GM12878 (cell line): ENCODE measurements around the gene CLSTN2. TPM values are rescaled to one million over a fixed set of nuclear protein-coding genes. Genes with fewer than 3 reads are reported as not detected.

Experiments used
- ATAC-seq: fragments of 200-7000 bp; cut with Tn5 transposase; 3 replicates; pipeline ENCODE4 v1.9.1; 2020; ENCODE audit warnings: mild to moderate bottlenecking, moderate library complexity
- BruUV-seq: library from RNA; stranded (reverse); fragments of 400-500 nt; replicated peaks from 2 replicates; lab custom pipeline; 2021; lab: Mats Ljungman, UMichigan
- CTCF ChIA-PET: fragments of 300-600 bp; sonication (Branson Sonifier 250); formaldehyde crosslinking; extraction: SDS; loops from one replicate; lab custom pipeline; 2021; ENCODE audit warnings: inconsistent platforms; lab: Yijun Ruan, JAX
- POLR2A ChIA-PET: fragments of 350-600 bp; formaldehyde crosslinking; extraction: SDS; loops from one replicate; lab custom pipeline; 2021; ENCODE audit warnings: inconsistent platforms; lab: Charles Lee
- RAD21 ChIA-PET: fragments of 300-600 bp; sonication (Branson Sonifier 250); formaldehyde crosslinking; loops from one replicate; lab custom pipeline; 2023; ENCODE audit warnings: antibody characterized with exemption; ENCODE audit not compliant: unreplicated experiment; lab: Charles Lee
- SMC1A ChIA-PET: fragments of 300-600 bp; sonication (Branson Sonifier 250); formaldehyde crosslinking; loops from one replicate; lab custom pipeline; 2023; ENCODE audit not compliant: unreplicated experiment, uncharacterized antibody; lab: Charles Lee
- DNase-seq: peaks from one replicate; pipeline ENCODE4 v3.0.0-alpha.2; 2011; ENCODE audit warnings: low read depth, low spot score
- FAIRE-seq: peaks from 3 replicates; lab custom pipeline; 2011; peaks lifted over from hg19 to GRCh38; lab: Jason Lieb, UNC
- H2AFZ ChIP-seq: 2 replicates; pipeline ENCODE4 v1.6.0; 2011; ENCODE audit warnings: low read depth, low read length, control low read depth; ENCODE audit not compliant: control insufficient read depth
- H3K27ac ChIP-seq: 2 replicates; pipeline ENCODE4 v1.5.1; 2011; ENCODE audit warnings: control low read depth; ENCODE audit not compliant: control insufficient read depth, insufficient read depth
- H3K27me3 ChIP-seq, 2 experiments: replicated peaks in 1 of 2; 2 replicates each; pipeline versions ENCODE4 v1.6.0 to v1.6.1; 2011; ENCODE audit warnings: low read length in 1 of 2; ENCODE audit not compliant: control insufficient read depth in 2 of 2, insufficient read depth in 2 of 2
- H3K36me3 ChIP-seq, 2 experiments: 2 replicates each; pipeline ENCODE4 v1.5.1; 2011; ENCODE audit warnings: low read length in 1 of 2; ENCODE audit not compliant: control insufficient read depth in 2 of 2, insufficient read depth in 2 of 2
- H3K4me1 ChIP-seq: 2 replicates; pipeline ENCODE4 v1.6.1; 2011; ENCODE audit warnings: mild to moderate bottlenecking, low read length, moderate library complexity, mixed read lengths; ENCODE audit not compliant: control insufficient read depth, insufficient read depth
- H3K4me2 ChIP-seq: 2 replicates; pipeline ENCODE4 v1.6.0; 2011; ENCODE audit warnings: control low read depth; ENCODE audit not compliant: control insufficient read depth, insufficient read depth
- H3K4me3 ChIP-seq: fragments of 200-600 bp; sonication (generic); 2 replicates; pipeline ENCODE4 v1.5.1; 2016
- H3K79me2 ChIP-seq: 2 replicates; pipeline ENCODE4 v1.6.0; 2011; ENCODE audit warnings: low read length; ENCODE audit not compliant: control insufficient read depth, insufficient read depth
- H3K9ac ChIP-seq: 2 replicates; pipeline ENCODE4 v1.8.0; 2011; ENCODE audit warnings: low read length, control low read depth, mixed read lengths; ENCODE audit not compliant: control insufficient read depth, insufficient read depth
- H3K9me3 ChIP-seq: replicated peaks from 3 replicates; pipeline ENCODE4 v1.5.1; 2011; ENCODE audit warnings: mild to moderate bottlenecking, low read length; ENCODE audit not compliant: control insufficient read depth, insufficient read depth
- H4K20me1 ChIP-seq: 2 replicates; pipeline ENCODE4 v1.6.0; 2011; ENCODE audit not compliant: control insufficient read depth, insufficient read depth
- ATF7 ChIP-seq: fragments of 450-650 bp; IDR thresholded peaks from 2 replicates; pipeline ENCODE4 v1.6.1; 2016; ENCODE audit warnings: low read depth, mild to moderate bottlenecking
- BCL11A ChIP-seq: IDR thresholded peaks from 2 replicates; pipeline ENCODE4 v1.6.1; 2011; ENCODE audit warnings: low read depth, low read length
- CBX3 ChIP-seq: fragments of 200-600 bp; sonication (generic); IDR thresholded peaks from 2 replicates; pipeline ENCODE4 v1.6.1; 2016; ENCODE audit warnings: low read depth, borderline replicate concordance
- FOXK2 ChIP-seq: fragments of 450-650 bp; IDR thresholded peaks from 2 replicates; pipeline ENCODE4 v1.6.1; 2017; ENCODE audit warnings: mild to moderate bottlenecking, moderate library complexity
- IRF5 ChIP-seq: fragments of 450-650 bp; IDR thresholded peaks from 2 replicates; pipeline ENCODE4 v1.6.1; 2017; ENCODE audit warnings: borderline replicate concordance
- PML ChIP-seq: IDR thresholded peaks from 2 replicates; pipeline ENCODE4 v1.6.1; 2012; ENCODE audit warnings: low read length, inconsistent platforms
- RBBP5 ChIP-seq: fragments of 200-600 bp; sonication (generic); conservative IDR thresholded peaks from 2 replicates; pipeline ENCODE4 v1.6.1; 2016
- SMAD5 ChIP-seq: IDR thresholded peaks from 2 replicates; pipeline ENCODE4 v1.6.1; 2016; ENCODE audit warnings: antibody characterized with exemption, low read depth
- SREBF2 ChIP-seq: IDR thresholded peaks from 2 replicates; pipeline ENCODE4 v1.6.1; 2012; ENCODE audit warnings: mild to moderate bottlenecking, low read length
- SUPT20H ChIP-seq: IDR thresholded peaks from 2 replicates; pipeline ENCODE4 v1.6.1; 2011; ENCODE audit warnings: low read depth, mild to moderate bottlenecking, low read length, moderate library complexity, borderline replicate concordance; ENCODE audit not compliant: control insufficient read depth
- TCF12 ChIP-seq: IDR thresholded peaks from 2 replicates; pipeline ENCODE4 v1.6.1; 2011; ENCODE audit warnings: low read depth, mild to moderate bottlenecking, low read length
- USF1 ChIP-seq: IDR thresholded peaks from 2 replicates; pipeline ENCODE4 v1.6.1; 2011; ENCODE audit warnings: borderline replicate concordance, low read depth, mild to moderate bottlenecking, moderate library complexity, mixed read lengths, low read length; ENCODE audit not compliant: insufficient read depth; ENCODE audit errors: extremely low read length
- ZBED1 ChIP-seq: IDR thresholded peaks from 2 replicates; pipeline ENCODE4 v1.6.1; 2016; ENCODE audit warnings: borderline replicate concordance
- ZBTB4 ChIP-seq: fragments of 450-650 bp; formaldehyde crosslinking; IDR thresholded peaks from 2 replicates; pipeline ENCODE4 v1.4.0; 2022; ENCODE audit warnings: mild to moderate bottlenecking, moderate library complexity
- ZNF207 ChIP-seq: fragments of 450-650 bp; IDR thresholded peaks from 2 replicates; pipeline ENCODE4 v1.6.1; 2014; ENCODE audit warnings: antibody characterized with exemption, mild to moderate bottlenecking, borderline replicate concordance
- ZNF687 ChIP-seq: fragments of 450-650 bp; IDR thresholded peaks from 2 replicates; pipeline ENCODE4 v1.6.1; 2017; ENCODE audit warnings: mild to moderate bottlenecking, moderate library complexity
- WGBS: methylation state at CpG from one replicate; pipeline ENCODE4 v1.1.6; 2016; ENCODE audit warnings: low lambda C conversion rate; ENCODE audit not compliant: insufficient replicate concordance, insufficient coverage; ENCODE audit errors: missing lambda C conversion rate; 5-methylcytosine and 5-hydroxymethylcytosine counted together
- in situ Hi-C: fragments of 300-500 bp; cut with MboI; formaldehyde crosslinking; loops from 9 replicates; pipeline ENCODE4 v1.14.3; 2018; ENCODE audit warnings: mixed read lengths
- intact Hi-C: fragments of 100-400 bp; cut with micrococcal nuclease; formaldehyde crosslinking; loops from one replicate; pipeline ENCODE4 v1.14.2; 2022; ENCODE audit not compliant: unreplicated experiment
- polyA plus RNA-seq, 11 experiments: library from polyadenylated mRNA; depleted of rRNA in 4 of 11; unstranded in 6 of 11; stranded (reverse) in 5 of 11; fragments of >200 nt; fragmentation: Nextera tagmentation in 4 of 11; fragmentation: Illumina TruSeq in 1 of 11; extraction: Ambion mirVana in 4 of 11; extraction: Trizol in 1 of 11; gene quantifications; 1 replicate in 1 of 11; 2 replicates in 10 of 11; pipeline versions ENCODE4 v1.2.1 to v1.2.3, GENCODE V29; 2011 to 2016; ENCODE audit warnings: inconsistent platforms in 2 of 11, missing spikeins in 2 of 11, low read depth in 1 of 11
- total RNA-seq, 4 experiments: library from RNA; depleted of rRNA in 3 of 4; stranded (reverse); fragments of >200 nt in 3 of 4; fragmentation: Illumina TruSeq in 1 of 4; extraction: Trizol in 1 of 4; gene quantifications; 2 replicates each; pipeline versions ENCODE4 v1.2.1 to v1.2.3, GENCODE V29; 2013 to 2021

CLSTN2 gene
- total and polyA plus RNA-seq, 10 of the 15 experiments (the other 5 are each of a cell fraction or from before 2014, with no cell fraction given): under 0.01 to 0.10 (median under 0.01) TPM; not detected in 5

GRCh38 chr3:140443073-140443472 is 508.1 kb downstream of the CLSTN2 start (continued):
- TF ChIP-seq IRF5 (no peak), FOXK2 (no peak), RBBP5 (no peak)

GRCh38 chr3:140443806-140444205 is 508.8 kb downstream of the CLSTN2 start:
- H3K9me3 ChIP-seq: no peaks in the 10 kb centered on the region
- H3K79me2 ChIP-seq: no peaks in the 10 kb centered on the region
- SMC1A ChIA-PET: no interaction called here
- no peaks in the 10 kb centered on the region for H3K4me1 ChIP-seq
- no peak overlapping the region for H3K27ac ChIP-seq
- CTCF ChIA-PET: no interaction called here
- in situ Hi-C loops (no loop called here), intact Hi-C loops (no loop called here)
- no TSS peak for BruUV-seq
- 40% methylated on average over 3 of the region's 3 CpGs for WGBS
- DNase-seq: no peak
- H4K20me1 ChIP-seq: no peaks in the 10 kb centered on the region
- no peak for FAIRE-seq
- no peak overlapping the region for H3K4me3 ChIP-seq
- no peaks in the 10 kb centered on the region for H3K36me3 ChIP-seq
- RAD21 ChIA-PET: no interaction called here
- H3K27me3 ChIP-seq: no peaks in the 10 kb centered on the region; a peak in 1 of 4 replicates
- H3K4me2 ChIP-seq: no peak overlapping the region
- POLR2A ChIA-PET: no interaction called here
- no peak overlapping the region for H2AFZ ChIP-seq
- H3K9ac ChIP-seq: no peak overlapping the region
- no peak for ATAC-seq
- no peak for TF ChIP-seq SUPT20H
- no peak for TF ChIP-seq SMAD5
- TF ChIP-seq SREBF2: no peak
- TF ChIP-seq TCF12: no peak
- TF ChIP-seq USF1: no peak
- TF ChIP-seq PML: no peak
- no peak for TF ChIP-seq BCL11A
- no peak for TF ChIP-seq ZBED1
- no peak for TF ChIP-seq ATF7
- TF ChIP-seq ZNF687: no peak
- no peak for TF ChIP-seq ZNF207
- TF ChIP-seq ZBTB4 (CRISPR knock-in tag): no peak
- TF ChIP-seq CBX3: no peak
